ENCODE results near the gene ZNF146.
"Not testable (repeated sequence)": the region's sequence is repeated elsewhere in the genome, so short reads cannot be mapped to it uniquely, and the experiment has no call there.

ZNF146 gene

GRCh38 chr19:36214386-36215275, at the start of gene ZNF146, which contains the start of gene ZNF565:
Gene ZNF146 (plus strand): TSS chr19:36215106. CDS start chr19:36236441, 21,335 bp downstream.
Gene ZNF565 (minus strand): TSS chr19:36214665. CDS start chr19:36201985, 12,680 bp downstream.
- FAIRE-seq = peak; percentile 96

- no peak for FAIRE-seq
Measured at GRCh38 chr19:36169084-36169760, 45.7 kb upstream of the ZNF146 start.

DNA sequence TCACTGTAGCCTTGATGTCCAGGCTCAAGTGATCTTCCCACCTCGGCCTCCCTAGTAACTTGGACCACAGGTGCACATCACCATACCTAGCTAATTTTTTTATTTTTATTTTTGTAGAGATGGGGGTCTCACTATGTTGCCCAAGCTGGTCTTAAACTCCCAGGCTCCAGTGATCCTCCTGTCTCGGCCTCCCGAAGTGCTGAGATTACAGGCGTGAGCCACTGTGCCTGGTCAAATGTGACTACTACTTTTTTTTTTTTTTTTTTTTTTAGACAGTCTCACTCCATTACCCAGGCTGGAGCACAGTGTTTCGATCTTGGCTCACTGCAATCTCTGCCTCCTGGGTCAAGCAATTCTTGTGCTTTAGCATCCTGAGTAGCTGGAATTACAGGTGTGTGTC, 42.1 kb upstream of the ZNF146 start:
- FAIRE-seq = no peak

DNA sequence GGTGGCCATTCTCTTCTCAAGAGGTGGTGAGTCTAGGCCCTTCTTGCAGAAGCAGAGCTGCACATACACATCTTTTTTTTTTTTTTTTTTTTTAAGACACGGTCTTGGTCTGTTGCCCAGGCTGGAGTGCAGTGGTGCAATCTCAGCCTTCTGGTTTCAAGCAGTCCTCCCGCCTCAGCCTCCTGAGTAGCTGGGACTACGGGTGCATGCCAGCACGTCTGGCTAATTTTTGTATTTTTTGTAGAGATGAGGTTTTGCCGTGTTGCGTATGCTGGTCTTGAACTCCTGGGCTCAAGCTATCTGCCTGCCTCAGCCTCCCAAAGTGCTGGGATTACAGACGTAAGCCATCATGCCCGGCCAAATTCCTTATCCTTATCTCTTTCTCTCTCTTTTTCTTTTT, 41.1 kb upstream of the ZNF146 start:
- not testable (repeated sequence) for FAIRE-seq

DNA sequence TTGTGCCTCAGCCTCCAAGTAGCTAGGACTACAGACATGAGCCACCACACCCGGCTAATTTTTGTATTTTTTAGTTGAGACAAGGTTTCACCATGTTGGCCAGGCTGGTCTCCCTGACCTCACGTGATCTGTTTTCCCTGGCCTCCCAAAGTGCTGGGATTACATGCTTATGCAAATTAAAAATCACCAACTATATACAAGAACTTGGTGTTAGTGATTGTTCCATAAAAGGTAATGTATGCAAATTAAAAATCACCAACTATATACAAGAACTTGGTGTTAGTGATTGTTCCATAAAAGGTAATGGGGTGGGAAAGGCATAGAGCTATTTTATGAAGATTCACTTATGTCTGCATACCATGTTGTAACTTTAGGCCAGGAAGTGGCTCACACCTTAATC, 35.8 kb upstream of the ZNF146 start:
- FAIRE-seq = not testable (repeated sequence)

- no peak for FAIRE-seq
Measured at GRCh38 chr19:36182612-36183244, 32.2 kb upstream of the ZNF146 start.

DNA sequence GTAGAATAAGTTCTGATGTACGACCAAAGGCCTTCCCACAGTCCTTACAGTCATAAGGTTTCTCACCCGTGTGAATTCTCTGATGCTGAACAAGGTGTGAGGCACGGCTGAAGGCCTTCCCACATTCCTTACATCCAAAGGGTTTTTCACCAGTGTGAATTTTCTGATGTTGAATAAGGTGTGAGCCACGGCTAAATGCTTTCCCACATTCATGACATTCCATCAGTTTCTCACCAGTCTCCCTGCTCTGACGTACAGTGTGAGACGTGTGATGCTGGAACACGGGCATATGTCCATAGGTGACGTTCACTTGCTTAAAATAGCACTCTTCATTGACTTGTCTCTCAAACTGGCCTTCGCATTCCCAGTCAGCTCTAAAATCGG, 31.7 kb upstream of the ZNF146 start:
- no peak for FAIRE-seq

DNA sequence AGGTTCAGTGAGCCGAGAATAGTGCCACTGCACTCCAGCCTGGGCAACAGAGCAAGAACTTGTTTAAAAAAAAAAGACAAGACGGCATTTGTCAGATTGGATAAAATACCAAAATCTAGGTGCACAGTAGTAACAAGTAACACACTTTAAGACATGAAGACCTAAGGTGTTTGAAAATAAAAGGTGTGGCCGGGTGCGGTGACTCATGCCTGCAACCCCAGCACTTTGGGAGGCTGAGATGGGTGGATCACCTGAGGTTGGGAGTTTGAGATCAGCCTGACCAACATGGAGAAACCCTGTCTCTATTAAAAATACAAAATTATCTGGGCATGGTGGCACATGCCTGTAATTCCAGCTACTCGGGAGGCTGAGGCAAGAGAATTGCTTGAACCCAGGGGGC, 28.2 kb upstream of the ZNF146 start:
- not testable (repeated sequence) for FAIRE-seq

DNA sequence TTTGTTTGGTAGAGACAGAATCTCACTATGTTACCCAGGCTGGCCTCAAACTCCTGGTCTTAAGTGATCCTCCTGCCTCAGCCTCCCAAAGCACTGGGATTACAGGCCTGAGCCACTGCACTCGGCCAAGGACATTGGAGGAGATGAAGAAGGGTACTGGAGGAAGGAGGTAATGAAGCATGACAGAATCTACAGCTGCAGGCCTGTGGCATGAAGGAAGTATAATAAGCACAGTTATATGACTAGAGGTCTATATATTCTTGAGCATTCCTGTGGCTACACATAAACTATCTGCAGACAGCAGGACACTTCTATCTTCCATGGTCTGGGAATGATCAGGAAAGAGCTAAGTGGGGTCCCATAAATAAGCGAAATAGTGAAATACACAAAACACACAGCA, 18.7 kb upstream of the ZNF146 start:
- no peak for FAIRE-seq

DNA sequence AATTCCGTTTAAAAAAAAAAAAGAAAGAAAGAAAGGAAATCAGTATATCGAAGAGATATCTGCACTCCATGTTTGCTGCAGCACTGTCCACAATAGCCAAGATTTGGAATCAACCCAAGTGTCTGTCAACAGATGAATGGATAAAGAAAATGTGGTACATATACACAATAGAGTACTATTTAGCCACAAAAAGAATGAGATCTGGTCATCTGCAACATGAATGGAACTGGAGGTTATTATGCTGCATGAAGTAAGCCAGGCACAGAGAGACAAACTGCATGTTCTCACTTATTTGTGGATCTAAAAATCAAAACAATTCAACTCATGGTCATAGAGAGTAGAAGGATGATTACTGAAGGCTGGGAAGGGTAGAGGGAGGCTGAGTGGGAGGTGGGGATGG, 16.8 kb upstream of the ZNF146 start:
- no peak for FAIRE-seq

DNA sequence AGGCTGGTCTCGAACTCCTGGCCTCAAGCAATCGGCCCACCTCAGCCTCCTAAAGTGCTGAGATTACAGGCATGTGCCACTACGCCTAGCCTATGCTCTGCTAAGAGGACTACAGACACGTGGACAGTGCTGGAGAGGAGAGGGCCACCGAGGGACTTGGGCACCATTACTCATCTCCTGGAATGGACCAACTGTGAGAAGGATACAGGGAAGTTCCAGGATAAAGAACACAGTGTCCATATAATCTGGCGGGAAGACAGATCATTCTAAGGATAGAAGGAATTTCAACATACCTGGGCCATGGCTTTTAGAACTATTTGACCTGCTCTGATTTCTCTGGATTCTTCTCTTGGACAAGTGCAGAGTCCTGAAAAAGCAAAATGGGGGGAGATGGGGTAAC, 13.2 kb upstream of the ZNF146 start:
- no peak for FAIRE-seq

DNA sequence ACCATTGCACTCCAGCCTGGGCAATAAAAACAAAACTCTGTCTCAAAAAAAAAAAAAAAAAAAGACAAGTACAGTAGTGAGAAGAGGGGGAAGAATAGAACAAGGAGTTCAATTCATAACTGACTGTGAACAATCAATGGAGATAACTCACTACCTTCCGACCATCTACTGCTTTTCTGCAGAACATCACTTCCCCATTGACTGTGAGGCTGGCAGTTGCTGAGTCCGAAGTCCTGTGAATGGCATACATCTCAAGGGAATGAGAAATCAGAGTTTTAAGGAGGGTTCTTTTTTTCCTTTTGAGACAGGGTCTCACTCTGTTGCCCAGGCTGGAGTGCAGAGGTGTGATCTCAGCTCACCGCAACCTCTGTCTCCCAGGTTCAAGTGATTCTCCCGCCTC, 11.6 kb upstream of the ZNF146 start:
- no peak for FAIRE-seq

DNA sequence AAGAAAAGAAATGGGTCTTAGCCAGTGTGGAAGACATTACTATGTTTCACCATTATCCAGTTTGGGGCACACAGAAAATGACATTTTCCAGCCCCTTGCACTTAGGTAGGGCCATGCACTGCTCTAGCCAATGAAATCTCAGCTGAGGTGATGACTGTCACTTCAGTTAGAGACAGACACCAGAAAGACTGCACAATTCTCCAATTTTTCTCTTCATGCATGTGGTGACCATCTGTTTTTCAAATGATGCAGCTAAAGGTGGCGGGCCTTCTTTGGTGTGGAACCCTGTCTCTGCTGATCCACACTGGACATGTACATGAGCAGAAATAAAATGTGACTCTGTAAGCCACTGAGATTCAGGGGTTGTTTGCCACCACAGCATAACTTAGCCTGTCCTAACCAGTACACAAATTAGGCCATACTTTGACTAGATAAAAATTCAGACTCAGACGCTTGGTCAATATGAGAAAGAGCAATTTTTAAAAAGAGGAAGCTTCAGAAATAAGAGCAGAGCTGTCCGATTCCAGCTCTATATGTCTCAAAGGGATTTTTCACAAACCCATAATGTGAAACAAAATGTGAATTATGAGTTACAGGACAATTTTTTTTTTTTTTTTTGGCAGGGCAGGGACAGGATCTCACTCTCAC, 7.2 kb upstream of the ZNF146 start:
- FAIRE-seq = no peak

- FAIRE-seq = no peak
Measured at GRCh38 chr19:36209372-36209771, 5.5 kb upstream of the ZNF146 start.

- no peak for FAIRE-seq
Measured at GRCh38 chr19:36210497-36210896, 4.4 kb upstream of the ZNF146 start.

GRCh38 chr19:36212895-36213294, 2.0 kb upstream of the ZNF146 start:
- FAIRE-seq = no peak

- FAIRE-seq = peak; percentile 16
Measured at GRCh38 chr19:36215276-36216123, 594 bp downstream of the ZNF146 start.

DNA sequence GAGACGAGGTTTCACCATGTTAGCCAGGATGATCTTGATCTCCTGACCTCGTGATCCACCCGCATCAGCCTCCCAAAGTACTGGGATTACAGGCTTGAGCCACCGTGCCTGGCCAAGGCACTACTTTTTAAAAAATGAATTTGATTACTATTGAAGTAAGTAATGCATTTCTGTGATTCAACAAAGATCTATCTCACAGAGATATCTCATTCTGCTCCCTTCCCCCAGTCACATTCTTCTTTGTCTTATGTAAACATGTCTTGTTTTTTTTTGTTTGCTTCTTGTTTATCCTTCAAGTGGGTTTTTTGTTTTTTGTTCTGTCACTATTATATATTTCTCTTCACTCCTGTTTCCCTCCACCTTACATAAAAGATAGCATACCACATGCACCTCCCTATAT, 6.6 kb downstream of the ZNF146 start:
- no peak for FAIRE-seq

- FAIRE-seq = no peak
Measured at GRCh38 chr19:36222503-36222902, 7.6 kb downstream of the ZNF146 start.

DNA sequence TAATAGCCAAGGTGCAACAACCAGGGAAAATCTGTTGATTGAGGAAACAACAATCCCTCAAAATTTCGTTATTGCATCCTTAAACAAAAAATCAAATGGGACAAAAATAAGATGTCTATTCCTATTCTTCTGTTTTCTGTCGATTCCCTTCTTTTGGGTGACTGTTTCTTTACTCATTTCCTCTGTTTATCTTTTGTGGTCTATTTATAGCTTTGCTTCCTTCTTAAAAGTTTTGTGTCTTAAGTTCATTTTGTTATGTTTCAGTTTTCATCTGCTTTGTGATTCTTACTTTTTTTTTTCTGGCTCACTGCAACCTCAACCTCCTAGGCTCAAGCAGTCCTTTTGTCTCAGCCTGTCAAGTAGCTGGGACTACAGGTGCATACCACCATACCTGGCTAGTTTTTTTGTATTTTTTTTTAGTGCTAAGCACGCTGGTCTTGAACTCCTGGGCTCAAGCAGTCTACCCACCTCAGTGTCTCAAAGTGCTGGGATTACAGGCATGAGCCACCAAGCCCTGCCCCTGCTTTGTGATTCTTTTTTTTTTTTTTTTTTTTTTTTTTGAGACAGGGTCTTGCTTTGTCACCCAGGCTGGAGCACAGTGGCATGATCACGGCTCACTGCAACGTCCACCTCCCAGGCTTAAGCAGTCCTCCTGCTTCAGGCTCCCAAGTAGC, 10.4 kb downstream of the ZNF146 start:
- FAIRE-seq = no peak

DNA sequence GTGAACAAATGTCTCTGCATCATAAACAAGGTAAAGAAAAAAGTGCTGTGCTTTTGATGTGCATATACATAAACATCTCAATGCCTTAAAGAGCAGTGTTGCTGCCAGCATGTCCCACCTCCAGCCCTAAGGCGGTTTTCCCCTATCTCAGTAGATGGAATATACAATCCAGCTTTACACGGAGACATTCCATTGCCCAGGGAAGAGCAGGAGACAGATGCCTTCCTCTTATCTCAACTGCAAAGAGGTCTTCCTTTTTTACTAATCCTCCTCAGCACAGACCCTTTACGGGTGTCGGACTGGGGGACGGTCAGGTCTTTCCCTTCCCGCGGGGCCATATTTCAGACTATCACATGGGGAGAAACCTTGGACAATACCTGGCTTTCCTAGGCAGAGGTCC, 18.7 kb downstream of the ZNF146 start:
- not testable (repeated sequence) for FAIRE-seq
